Measurements from ENCODE around the gene NFIA.

GRCh38 chr1:61170328-61171238 lies 88.2 kb downstream of the NFIA start:
- TF ChIP-seq CTCF (conservative IDR thresholded peaks at IDR 0.05 in 1 of 2, IDR thresholded peaks at IDR 0.05 in 1 of 2; ENCODE audit: extremely low read depth in 1 of 2, insufficient read depth in 1 of 2, low read depth in 1 of 2, low read length in 2 of 2), result no peak
- no peak for TF ChIP-seq EZH2 (IDR thresholded peaks at IDR 0.05; ENCODE audit: borderline replicate concordance, low read length)
